GM18505 (cell line): ENCODE results near the gene TMEM121.

ENCODE experiments used
- ATAC-seq: cut with Tn5 transposase; IDR thresholded peaks from one replicate; pipeline ENCODE4 v1.9.1; 2021; ENCODE audit not compliant: unreplicated experiment
- POLR2A ChIP-seq: IDR thresholded peaks from 4 replicates; pipeline ENCODE4 v1.6.1; 2011; ENCODE audit warnings: borderline replicate concordance; ENCODE audit not compliant: insufficient read depth, insufficient read length; ENCODE audit errors: extremely low read depth

The TMEM121 gene

GRCh38 chr14:105497671-105498429 lies 28.5 kb upstream of the TMEM121 start:
- ATAC-seq = no peak
- TF ChIP-seq POLR2A = no peak

- no peak for TF ChIP-seq POLR2A
- no peak for ATAC-seq
These were observed 27.7 kb upstream of the TMEM121 start for GRCh38 chr14:105498430-105499255.

- TF ChIP-seq POLR2A = no peak
- ATAC-seq = no peak
These were observed 26.9 kb upstream of the TMEM121 start for GRCh38 chr14:105499256-105500035.

GRCh38 chr14:105500036-105500725 lies 26.2 kb upstream of the TMEM121 start:
- no peak for ATAC-seq
- no peak for TF ChIP-seq POLR2A

- no peak for TF ChIP-seq POLR2A
- ATAC-seq = no peak
These were observed 25.7 kb upstream of the TMEM121 start for GRCh38 chr14:105500726-105501101.

GRCh38 chr14:105501504-105502291 lies 24.7 kb upstream of the TMEM121 start:
- TF ChIP-seq POLR2A = no peak
- no peak for ATAC-seq

- no peak for TF ChIP-seq POLR2A
- no peak for ATAC-seq
These were observed 23.7 kb upstream of the TMEM121 start for GRCh38 chr14:105502446-105503295.

GRCh38 chr14:105503296-105503640 lies 23.1 kb upstream of the TMEM121 start:
- no peak for TF ChIP-seq POLR2A

GRCh38 chr14:105503935-105504692 lies 22.3 kb upstream of the TMEM121 start:
- TF ChIP-seq POLR2A = no peak
- no peak for ATAC-seq

More at GRCh38 chr14:105503296-105503640, 23.1 kb upstream of the TMEM121 start:
- no peak for ATAC-seq

GRCh38 chr14:105505101-105505500 lies 21.3 kb upstream of the TMEM121 start:
- no peak for TF ChIP-seq POLR2A
- ATAC-seq = no peak

GRCh38 chr14:105507247-105507646 lies 19.1 kb upstream of the TMEM121 start:
- ATAC-seq = no peak
- no peak for TF ChIP-seq POLR2A

- TF ChIP-seq POLR2A = no peak
- no peak for ATAC-seq
These were observed 18.3 kb upstream of the TMEM121 start for GRCh38 chr14:105508069-105508468.
